Kidney (tissue), 14 donors: ENCODE measurements around the gene MORN4. TPM values are rescaled to one million over a fixed set of nuclear protein-coding genes. Genes with fewer than 3 reads are reported as not detected.
A peak's percentile ranks its signal among the peaks of the same experiment; 100 is the strongest.

Experiments used
- DNase-seq, 5 donors: peaks; one replicate each; pipeline ENCODE4 v3.0.0-alpha.2; 2013 to 2020
- FAIRE-seq: peaks from 2 replicates; lab custom pipeline; 2012; peaks lifted over from hg19 to GRCh38; lab: Jason Lieb, UNC
- H3K27ac ChIP-seq, 2 donors: one replicate each; pipeline ENCODE4 v1.7.0; 2013; ENCODE audit warnings: low read depth in 2 of 2, low read length in 2 of 2, inconsistent platforms in 1 of 2
- H3K27me3 ChIP-seq: one replicate; pipeline ENCODE4 v1.7.1; 2013; ENCODE audit warnings: low read length, inconsistent platforms; ENCODE audit not compliant: control insufficient read depth, insufficient read depth
- H3K36me3 ChIP-seq, 3 donors: one replicate each; pipeline versions ENCODE4 v1.7.0 to v1.7.1; 2013; ENCODE audit warnings: low read length in 3 of 3, control low read depth in 1 of 3, inconsistent platforms in 1 of 3; ENCODE audit not compliant: insufficient read depth in 3 of 3, control insufficient read depth in 2 of 3
- H3K4me1 ChIP-seq, 3 donors: one replicate each; pipeline versions ENCODE4 v1.7.0 to v1.7.1; 2013; ENCODE audit warnings: low read length in 3 of 3, inconsistent platforms in 1 of 3, low read depth in 1 of 3; ENCODE audit not compliant: control insufficient read depth in 2 of 3, insufficient read depth in 2 of 3
- H3K4me3 ChIP-seq, 3 donors: one replicate each; pipeline versions ENCODE4 v1.7.0 to v1.8.1; 2013; ENCODE audit warnings: low read length in 3 of 3, control low read depth in 1 of 3, inconsistent platforms in 1 of 3
- H3K9ac ChIP-seq, 3 donors: one replicate each; pipeline versions ENCODE4 v1.7.0 to v1.7.1; 2013; ENCODE audit warnings: low read length in 3 of 3, control low read depth in 1 of 3, inconsistent platforms in 1 of 3
- H3K9me3 ChIP-seq, 3 donors: one replicate each; pipeline versions ENCODE4 v1.7.0 to v1.7.1; 2013; ENCODE audit warnings: low read length in 3 of 3, control low read depth in 1 of 3, inconsistent platforms in 1 of 3; ENCODE audit not compliant: control insufficient read depth in 2 of 3, insufficient read depth in 1 of 3
- intact Hi-C: fragments of 100-400 bp; cut with DNase I; formaldehyde crosslinking; loops from one replicate; pipeline ENCODE4 v1.11.1; 2022
- polyA plus RNA-seq: library from polyadenylated mRNA; stranded (reverse); fragments of 350-450 nt; fragmentation: Illumina TruSeq; extraction: RNeasy Lipid Tissue Mini Kit (QIAGEN cat#74804); gene quantifications from one replicate; pipeline ENCODE4 v1.2.3, GENCODE V29; 2014; ENCODE audit warnings: low read depth, low replicate concordance; ENCODE audit not compliant: insufficient read depth
- total RNA-seq: library from RNA; stranded (reverse); fragmentation: NEBNext Ultra II Directional; extraction: Animal tissue kit (Norgen Biotek cat#: 25700); gene quantifications from one replicate; pipeline ENCODE4 v1.2.1, GENCODE V29; 2021
- TF ChIP-seq, protein P1 (sequence below): IDR thresholded peaks from 3 replicates; pipeline ENCODE4 v1.5.1; 2012; ENCODE audit warnings: mild to moderate bottlenecking, moderate library complexity, borderline replicate concordance; ENCODE audit not compliant: insufficient read depth; ENCODE audit errors: extremely low read depth
- donor health status: control.
- donor health status: control.
- donor health status: control.
- donor health status: control.
- donor health status: control.
- donor health status: DM: yes; HTN: yes; CAD: no.
- donor health status: Normal renal cell carcinoma (clear cell type).

Gene MORN4
- total and polyA plus RNA-seq, 2 donors from 2014 or later: 9.1 to 21.2 TPM

DNA sequence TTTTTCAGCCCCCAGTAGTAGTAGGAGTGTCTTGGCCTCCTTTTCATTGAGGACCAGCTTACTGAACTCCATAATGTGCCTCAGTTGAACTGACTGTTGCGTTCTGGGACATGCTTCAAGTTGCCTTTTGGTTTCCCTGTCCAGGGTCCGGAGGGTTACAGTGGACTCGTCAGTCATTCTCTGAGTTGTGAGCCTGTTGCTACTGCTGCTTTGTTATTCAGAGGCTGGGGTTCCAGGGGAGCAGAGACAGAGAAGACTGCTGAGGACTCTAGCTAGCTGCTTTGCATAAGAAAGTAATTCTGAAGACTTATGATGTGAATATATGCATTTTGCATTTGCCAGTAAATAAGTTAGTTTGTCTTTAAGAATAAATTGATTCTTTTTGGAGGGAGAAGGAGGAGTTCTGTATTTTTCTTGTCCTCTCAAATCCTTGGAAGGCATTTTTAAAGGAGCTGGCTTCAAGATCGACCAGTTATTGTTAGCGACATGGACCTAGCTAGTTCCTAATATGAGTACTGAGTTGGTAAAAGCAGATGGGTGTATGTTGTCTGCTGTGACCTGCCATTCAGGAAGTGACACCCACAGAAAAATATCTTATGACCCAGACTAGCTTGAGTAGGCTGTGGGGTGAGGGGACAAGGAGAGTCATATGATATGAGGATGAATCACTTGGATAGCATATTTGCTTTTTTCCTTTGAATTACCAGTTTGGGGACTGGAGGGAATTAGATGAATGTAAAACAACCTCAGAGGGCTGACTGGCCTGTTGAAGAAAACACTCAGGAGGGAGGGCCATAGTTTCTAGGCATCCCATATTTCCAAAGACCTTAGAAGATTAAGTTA lies 15.5 kb upstream of the MORN4 start:
- no peaks in the 10 kb centered on the region for H3K9me3 ChIP-seq
- no peak overlapping the region for H3K4me3 ChIP-seq
- no peak overlapping the region for H3K9ac ChIP-seq
- intact Hi-C loops: no loop called here
- peak overlapping the region in 1 of 2 donors; percentile 41 for H3K27ac ChIP-seq
- no peaks in the 10 kb centered on the region for H3K27me3 ChIP-seq
- DNase-seq (peak in 1 of 5 donors; percentile 8), FAIRE-seq (no peak)
- peaks cover 0 to 5% (median 2%) of the 10 kb centered on the region in 3 donors for H3K4me1 ChIP-seq
- peaks cover 3 to 22% (median 18%) of the 10 kb centered on the region in 3 donors for H3K36me3 ChIP-seq
- TF ChIP-seq, protein P1, sequence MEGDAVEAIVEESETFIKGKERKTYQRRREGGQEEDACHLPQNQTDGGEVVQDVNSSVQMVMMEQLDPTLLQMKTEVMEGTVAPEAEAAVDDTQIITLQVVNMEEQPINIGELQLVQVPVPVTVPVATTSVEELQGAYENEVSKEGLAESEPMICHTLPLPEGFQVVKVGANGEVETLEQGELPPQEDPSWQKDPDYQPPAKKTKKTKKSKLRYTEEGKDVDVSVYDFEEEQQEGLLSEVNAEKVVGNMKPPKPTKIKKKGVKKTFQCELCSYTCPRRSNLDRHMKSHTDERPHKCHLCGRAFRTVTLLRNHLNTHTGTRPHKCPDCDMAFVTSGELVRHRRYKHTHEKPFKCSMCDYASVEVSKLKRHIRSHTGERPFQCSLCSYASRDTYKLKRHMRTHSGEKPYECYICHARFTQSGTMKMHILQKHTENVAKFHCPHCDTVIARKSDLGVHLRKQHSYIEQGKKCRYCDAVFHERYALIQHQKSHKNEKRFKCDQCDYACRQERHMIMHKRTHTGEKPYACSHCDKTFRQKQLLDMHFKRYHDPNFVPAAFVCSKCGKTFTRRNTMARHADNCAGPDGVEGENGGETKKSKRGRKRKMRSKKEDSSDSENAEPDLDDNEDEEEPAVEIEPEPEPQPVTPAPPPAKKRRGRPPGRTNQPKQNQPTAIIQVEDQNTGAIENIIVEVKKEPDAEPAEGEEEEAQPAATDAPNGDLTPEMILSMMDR: no peak

DNA sequence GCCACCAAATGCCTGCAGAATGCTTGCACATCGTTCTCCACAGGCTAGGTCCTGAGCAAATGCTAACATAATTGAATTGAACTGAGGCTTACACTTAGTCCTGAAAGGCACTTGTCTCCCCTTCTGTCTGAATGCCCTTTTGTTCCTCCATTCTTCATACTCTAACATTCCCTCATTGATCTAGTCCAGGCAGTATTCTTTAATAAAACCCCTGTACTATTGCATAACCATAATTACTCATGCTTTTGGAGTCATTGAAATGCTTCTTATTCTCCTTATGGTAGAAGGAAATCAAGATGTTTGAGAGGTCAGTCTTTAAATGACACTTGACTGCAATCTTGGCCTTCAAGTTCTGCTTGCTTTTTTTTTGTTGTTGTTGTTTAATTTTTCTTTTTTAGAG lies 14.3 kb upstream of the MORN4 start:
- Histone ChIP-seq H3K36me3 (peaks cover 3 to 22% (median 14%) of the 10 kb centered on the region in 3 donors), H3K9ac (no peak overlapping the region), H3K4me1 (peaks cover 0 to 5% (median 2%) of the 10 kb centered on the region in 3 donors), H3K9me3 (no peaks in the 10 kb centered on the region), H3K27me3 (no peaks in the 10 kb centered on the region), H3K27ac (no peak overlapping the region), H3K4me3 (no peak overlapping the region)
- DNase-seq (no peak), FAIRE-seq (no peak)
- intact Hi-C loops: no loop called here
- TF ChIP-seq, protein P1: no peak

DNA sequence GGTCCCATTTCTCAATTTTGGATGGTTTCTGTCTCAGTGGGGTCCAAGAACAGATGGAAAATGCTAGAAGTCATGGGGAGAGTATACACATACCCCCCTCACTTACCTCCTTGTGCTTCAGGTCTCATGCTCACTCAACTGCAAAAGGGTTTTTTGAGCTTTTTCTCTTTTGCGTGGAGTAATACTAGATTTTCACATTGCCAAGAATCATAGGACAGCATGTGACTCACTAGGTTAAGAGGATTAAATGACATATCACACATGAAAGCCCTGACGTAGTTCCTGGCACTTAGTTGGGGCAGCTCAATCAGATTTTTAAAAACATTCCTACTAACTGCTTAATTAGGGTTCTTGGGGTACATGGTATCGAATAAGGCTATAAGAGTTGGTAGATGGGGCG lies 11.6 kb upstream of the MORN4 start:
- FAIRE-seq: no peak
- Histone ChIP-seq H3K27ac (no peak overlapping the region), H3K36me3 (peaks cover 0 to 7% (median 5%) of the 10 kb centered on the region in 3 donors), H3K4me1 (peaks cover 0 to 5% (median 4%) of the 10 kb centered on the region in 3 donors), H3K9me3 (no peaks in the 10 kb centered on the region), H3K9ac (no peak overlapping the region), H3K4me3 (no peak overlapping the region), H3K27me3 (no peaks in the 10 kb centered on the region)
- intact Hi-C loops: no loop called here
- TF ChIP-seq, protein P1: no peak
- DNase-seq: no peak
